Loucy (cell line): ENCODE data around the gene STAC.

Experiments used
- H2AFZ ChIP-seq: fragments of 200-600 bp; sonication (generic); 2 replicates; pipeline ENCODE4 v1.6.0; 2016; ENCODE audit warnings: antibody characterized with exemption, mild to moderate bottlenecking, low read length, moderate library complexity
- H3F3A ChIP-seq: fragments of 200-600 bp; 2 replicates; pipeline ENCODE4 v1.6.0; 2016; ENCODE audit warnings: antibody characterized with exemption, low read depth, mild to moderate bottlenecking
- H3K27me3 ChIP-seq: fragments of 200-600 bp; sonication (generic); 2 replicates; pipeline ENCODE4 v1.6.1; 2014; ENCODE audit warnings: low read length, mild to moderate bottlenecking; ENCODE audit not compliant: insufficient read depth, poor library complexity, severe bottlenecking
- H3K36me3 ChIP-seq: fragments of 200-600 bp; sonication (generic); 2 replicates; pipeline ENCODE4 v1.6.1; 2016; ENCODE audit warnings: low read length; ENCODE audit not compliant: insufficient read depth
- H3K4me1 ChIP-seq: fragments of 200-600 bp; sonication (generic); 2 replicates; pipeline ENCODE4 v1.5.1; 2014; ENCODE audit warnings: low read length, mild to moderate bottlenecking; ENCODE audit not compliant: insufficient read depth, poor library complexity, severe bottlenecking
- H3K4me2 ChIP-seq: fragments of 200-600 bp; sonication (generic); 2 replicates; pipeline ENCODE4 v1.6.0; 2014; ENCODE audit warnings: antibody characterized with exemption, low read length, low read depth, mild to moderate bottlenecking; ENCODE audit not compliant: poor library complexity, severe bottlenecking
- H3K4me3 ChIP-seq: fragments of 200-600 bp; sonication (generic); 2 replicates; pipeline ENCODE4 v1.5.1; 2014; ENCODE audit warnings: low read length, mild to moderate bottlenecking, mixed read lengths; ENCODE audit not compliant: poor library complexity, severe bottlenecking
- H3K79me2 ChIP-seq: fragments of 200-600 bp; sonication (generic); 2 replicates; pipeline ENCODE4 v1.6.1; 2014; ENCODE audit warnings: low read length; ENCODE audit not compliant: insufficient read depth
- H3K9ac ChIP-seq: fragments of 200-600 bp; sonication (generic); 2 replicates; pipeline ENCODE4 v1.6.0; 2014; ENCODE audit warnings: mild to moderate bottlenecking, low read depth, low read length, moderate library complexity; ENCODE audit not compliant: poor library complexity, severe bottlenecking
- H3K9me2 ChIP-seq: fragments of 200-600 bp; sonication (generic); replicated peaks from 2 replicates; pipeline ENCODE4 v1.6.1; 2016; ENCODE audit warnings: low read depth, low read length, mixed read lengths
- H3K9me3 ChIP-seq: fragments of 200-600 bp; sonication (generic); 2 replicates; pipeline ENCODE4 v1.6.1; 2014; ENCODE audit warnings: mild to moderate bottlenecking, antibody characterized with exemption, low read length, low read depth; ENCODE audit not compliant: insufficient read depth
- H4K20me1 ChIP-seq: fragments of 200-600 bp; sonication (generic); 2 replicates; pipeline ENCODE4 v1.6.0; 2014; ENCODE audit warnings: antibody characterized with exemption, low read length, mild to moderate bottlenecking; ENCODE audit not compliant: insufficient read depth, poor library complexity, severe bottlenecking
- EZH2phosphoT487 ChIP-seq: fragments of 200-600 bp; IDR thresholded peaks from 2 replicates; pipeline ENCODE4 v1.6.1; 2018; ENCODE audit warnings: antibody characterized with exemption, mild to moderate bottlenecking, moderate library complexity, borderline replicate concordance
- TF ChIP-seq, protein P1 (sequence below): fragments of 200-600 bp; sonication (generic); conservative IDR thresholded peaks from 2 replicates; pipeline ENCODE4 v1.5.1; 2014; ENCODE audit warnings: mild to moderate bottlenecking, antibody characterized with exemption, low read length

Gene STAC

DNA sequence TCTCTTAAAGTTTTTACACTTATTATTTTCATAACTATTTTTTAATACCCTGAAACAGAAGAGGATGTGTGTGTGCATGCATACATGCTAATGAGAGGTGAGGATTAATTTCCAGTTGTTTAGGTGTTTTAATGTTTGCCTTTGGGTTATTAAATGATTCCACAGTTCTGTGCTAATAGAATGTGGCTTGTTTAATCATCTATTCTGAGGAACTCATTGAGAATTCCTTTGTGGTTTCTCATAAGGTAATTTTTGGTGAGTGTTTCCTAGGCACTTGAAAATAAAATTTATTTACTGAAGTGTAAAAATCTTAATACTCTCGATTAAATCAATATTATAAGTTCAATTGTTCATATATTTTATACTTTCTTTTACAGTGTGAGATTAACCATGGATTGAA lies 38.0 kb downstream of the STAC start:
- Histone ChIP-seq H3K4me3 (no peak overlapping the region), H3K4me2 (no peak overlapping the region), H3K36me3 (no peaks in the 10 kb centered on the region), H3K27me3 (no peaks in the 10 kb centered on the region), H3K79me2 (no peaks in the 10 kb centered on the region), H3K9me3 (peaks cover 3% of the 10 kb centered on the region; the same call in 1 of the 2 replicates), H3F3A (no peaks in the 10 kb centered on the region), H3K4me1 (no peaks in the 10 kb centered on the region), H3K9me2 (no peaks in the 10 kb centered on the region), H3K9ac (no peak overlapping the region), H2AFZ (no peak overlapping the region), H4K20me1 (no peaks in the 10 kb centered on the region)
- TF ChIP-seq EZH2phosphoT487: no peak

DNA sequence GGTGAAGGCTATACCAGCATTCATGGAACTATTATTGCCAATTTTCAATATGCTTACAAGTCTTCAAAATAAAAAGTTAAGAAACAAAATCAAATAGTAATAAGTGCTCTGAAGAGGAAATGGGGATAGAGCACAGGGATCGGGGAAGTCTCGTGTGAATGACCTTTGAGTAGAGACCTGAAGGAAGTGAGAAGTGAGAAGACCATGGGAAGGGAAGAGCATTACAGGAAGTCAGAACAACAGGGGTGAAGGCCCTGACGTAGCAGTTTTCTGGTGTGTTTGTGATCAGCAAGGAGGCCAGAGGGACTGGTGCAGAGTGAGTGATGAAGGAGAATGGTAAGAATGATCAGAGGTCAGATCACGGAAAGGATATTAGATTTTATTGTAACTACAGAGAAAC lies 48.1 kb downstream of the STAC start:
- TF ChIP-seq, protein P1, sequence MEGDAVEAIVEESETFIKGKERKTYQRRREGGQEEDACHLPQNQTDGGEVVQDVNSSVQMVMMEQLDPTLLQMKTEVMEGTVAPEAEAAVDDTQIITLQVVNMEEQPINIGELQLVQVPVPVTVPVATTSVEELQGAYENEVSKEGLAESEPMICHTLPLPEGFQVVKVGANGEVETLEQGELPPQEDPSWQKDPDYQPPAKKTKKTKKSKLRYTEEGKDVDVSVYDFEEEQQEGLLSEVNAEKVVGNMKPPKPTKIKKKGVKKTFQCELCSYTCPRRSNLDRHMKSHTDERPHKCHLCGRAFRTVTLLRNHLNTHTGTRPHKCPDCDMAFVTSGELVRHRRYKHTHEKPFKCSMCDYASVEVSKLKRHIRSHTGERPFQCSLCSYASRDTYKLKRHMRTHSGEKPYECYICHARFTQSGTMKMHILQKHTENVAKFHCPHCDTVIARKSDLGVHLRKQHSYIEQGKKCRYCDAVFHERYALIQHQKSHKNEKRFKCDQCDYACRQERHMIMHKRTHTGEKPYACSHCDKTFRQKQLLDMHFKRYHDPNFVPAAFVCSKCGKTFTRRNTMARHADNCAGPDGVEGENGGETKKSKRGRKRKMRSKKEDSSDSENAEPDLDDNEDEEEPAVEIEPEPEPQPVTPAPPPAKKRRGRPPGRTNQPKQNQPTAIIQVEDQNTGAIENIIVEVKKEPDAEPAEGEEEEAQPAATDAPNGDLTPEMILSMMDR: no peak
- no peak for TF ChIP-seq EZH2phosphoT487
- Histone ChIP-seq H3K4me3 (no peak overlapping the region), H4K20me1 (no peaks in the 10 kb centered on the region), H3K9ac (no peak overlapping the region), H3K9me2 (no peaks in the 10 kb centered on the region), H3K36me3 (no peaks in the 10 kb centered on the region), H2AFZ (no peak overlapping the region), H3K27me3 (no peaks in the 10 kb centered on the region), H3K4me2 (no peak overlapping the region), H3K4me1 (peaks cover 19% of the 10 kb centered on the region), H3K9me3 (no peaks in the 10 kb centered on the region), H3K79me2 (no peaks in the 10 kb centered on the region), H3F3A (no peaks in the 10 kb centered on the region)

DNA sequence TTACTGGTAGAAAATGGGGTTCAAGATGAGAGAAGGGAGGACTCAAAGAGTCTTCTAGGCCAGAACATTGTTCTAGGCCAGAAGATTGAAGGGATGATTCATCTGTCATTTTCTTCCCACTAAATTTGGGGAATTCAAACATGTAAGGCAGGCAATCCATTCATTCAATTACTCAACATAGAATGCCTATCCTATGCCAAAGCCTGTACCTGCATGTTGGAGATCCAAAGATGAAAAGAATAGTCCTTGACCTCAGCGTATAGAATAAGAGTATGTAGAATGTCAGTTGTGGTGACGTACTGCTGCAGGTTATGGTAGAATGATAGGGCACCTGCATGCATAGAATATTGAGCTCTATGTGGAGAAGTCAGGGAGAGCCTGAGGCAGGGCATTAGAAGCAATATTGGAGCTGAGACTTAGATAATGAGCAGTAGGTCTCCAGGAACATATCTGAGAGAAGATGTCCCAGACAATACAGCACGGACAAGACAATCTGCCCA lies 49.7 kb downstream of the STAC start:
- Histone ChIP-seq H3K9ac (no peak overlapping the region), H3K36me3 (no peaks in the 10 kb centered on the region), H3K9me2 (no peaks in the 10 kb centered on the region), H3F3A (peaks cover 5% of the 10 kb centered on the region; the same call in 1 of the 2 replicates), H3K79me2 (no peaks in the 10 kb centered on the region), H3K27me3 (no peaks in the 10 kb centered on the region), H3K4me3 (no peak overlapping the region), H3K4me2 (no peak overlapping the region), H3K9me3 (no peaks in the 10 kb centered on the region), H4K20me1 (no peaks in the 10 kb centered on the region), H2AFZ (no peak overlapping the region), H3K4me1 (peaks cover 34% of the 10 kb centered on the region)
- TF ChIP-seq, protein P1: no peak
- no peak for TF ChIP-seq EZH2phosphoT487

DNA sequence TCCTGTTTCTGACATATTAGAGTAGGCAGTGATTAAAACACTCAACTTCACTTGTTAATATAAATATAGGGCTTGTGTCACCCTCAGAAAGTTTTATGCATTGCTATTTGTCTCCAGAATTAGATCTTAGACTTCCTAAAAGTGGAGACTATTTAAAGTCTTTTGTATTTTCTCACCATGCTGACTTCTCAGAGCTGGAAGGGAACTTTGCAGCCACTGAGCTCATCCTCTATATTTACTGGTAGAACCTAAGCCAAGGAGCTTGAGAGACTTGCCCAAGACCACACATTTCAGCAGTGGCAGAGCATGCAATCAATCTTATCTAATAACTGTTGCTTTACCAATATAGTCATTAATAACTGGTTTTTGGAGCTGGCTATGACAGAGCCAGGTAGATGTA lies 53.2 kb downstream of the STAC start:
- Histone ChIP-seq H3K4me3 (no peak overlapping the region), H3K9me2 (no peaks in the 10 kb centered on the region), H3K36me3 (no peaks in the 10 kb centered on the region), H3K9ac (no peak overlapping the region), H3K4me1 (peaks cover 34% of the 10 kb centered on the region), H3K4me2 (no peak overlapping the region), H2AFZ (no peak overlapping the region), H3K9me3 (no peaks in the 10 kb centered on the region), H3K79me2 (no peaks in the 10 kb centered on the region), H3K27me3 (no peaks in the 10 kb centered on the region), H4K20me1 (no peaks in the 10 kb centered on the region), H3F3A (peaks cover 5% of the 10 kb centered on the region; the same call in 1 of the 2 replicates)
- no peak for TF ChIP-seq EZH2phosphoT487
- TF ChIP-seq, protein P1: no peak
